Duodenal mucosa (tissue), 2 donors: ENCODE measurements around the gene SDR9C7.
"Not testable (repeated sequence)": the region's sequence is repeated elsewhere in the genome, so short reads cannot be mapped to it uniquely, and the experiment has no call there.

Experiments
- H3K27ac ChIP-seq: one replicate; pipeline ENCODE4 v1.7.0; 2013; ENCODE audit warnings: low read depth, low read length
- H3K27me3 ChIP-seq, 2 donors: one replicate each; pipeline ENCODE4 v1.7.0; 2013; ENCODE audit warnings: low read length in 2 of 2, control low read depth in 1 of 2; ENCODE audit not compliant: insufficient read depth in 2 of 2, control insufficient read depth in 1 of 2
- H3K36me3 ChIP-seq, 2 donors: one replicate each; pipeline ENCODE4 v1.7.0; 2013; ENCODE audit warnings: low read length in 2 of 2, control low read depth in 1 of 2; ENCODE audit not compliant: insufficient read depth in 2 of 2, control insufficient read depth in 1 of 2
- H3K4me1 ChIP-seq, 2 donors: one replicate each; pipeline ENCODE4 v1.7.0; 2013; ENCODE audit warnings: low read length in 2 of 2, control low read depth in 1 of 2; ENCODE audit not compliant: insufficient read depth in 2 of 2, control insufficient read depth in 1 of 2
- H3K4me3 ChIP-seq, 2 donors: one replicate each; pipeline ENCODE4 v1.7.0; 2013; ENCODE audit warnings: low read length in 2 of 2, low read depth in 1 of 2
- H3K9ac ChIP-seq, 2 donors: one replicate each; pipeline ENCODE4 v1.7.0; 2013; ENCODE audit warnings: low read length in 2 of 2, low read depth in 1 of 2
- H3K9me3 ChIP-seq, 2 donors: one replicate each; pipeline ENCODE4 v1.7.0; 2013; ENCODE audit warnings: low read length in 2 of 2, control low read depth in 1 of 2; ENCODE audit not compliant: control insufficient read depth in 1 of 2

Gene SDR9C7

GRCh38 chr12:56965997-56966642 lies 31.9 kb upstream of the SDR9C7 start:
- H3K9me3 ChIP-seq, H3K27ac ChIP-seq, H3K9ac ChIP-seq, H3K36me3 ChIP-seq, H3K27me3 ChIP-seq, H3K4me1 ChIP-seq, H3K4me3 ChIP-seq: not testable (repeated sequence)

GRCh38 chr12:56965124-56965523 lies 30.9 kb upstream of the SDR9C7 start:
- H3K27me3 ChIP-seq, H3K4me1 ChIP-seq, H3K9ac ChIP-seq, H3K4me3 ChIP-seq, H3K27ac ChIP-seq, H3K36me3 ChIP-seq, H3K9me3 ChIP-seq: not testable (repeated sequence)

DNA sequence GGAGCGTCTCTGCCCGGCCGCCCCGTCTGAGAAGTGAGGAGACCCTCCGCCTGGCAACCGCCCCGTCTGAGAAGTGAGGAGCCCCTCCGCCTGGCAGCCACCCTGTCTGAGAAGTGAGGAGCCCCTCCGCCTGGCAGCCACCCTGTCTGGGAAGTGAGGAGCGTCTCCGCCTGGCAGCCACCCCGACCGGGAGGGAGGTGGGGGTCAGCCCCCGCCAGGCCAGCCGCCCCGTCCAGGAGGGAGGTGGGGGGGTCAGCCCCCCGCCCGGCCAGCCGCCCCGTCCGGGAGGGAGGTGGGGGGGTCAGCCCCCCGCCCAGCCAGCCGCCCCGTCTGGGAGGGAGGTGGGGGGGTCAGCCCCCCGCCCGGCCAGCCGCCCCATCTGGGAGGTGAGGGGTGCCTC lies 29.3 kb upstream of the SDR9C7 start:
- not testable (repeated sequence) for H3K4me3 ChIP-seq, H3K9me3 ChIP-seq, H3K27ac ChIP-seq, H3K36me3 ChIP-seq, H3K4me1 ChIP-seq, H3K9ac ChIP-seq, H3K27me3 ChIP-seq

DNA sequence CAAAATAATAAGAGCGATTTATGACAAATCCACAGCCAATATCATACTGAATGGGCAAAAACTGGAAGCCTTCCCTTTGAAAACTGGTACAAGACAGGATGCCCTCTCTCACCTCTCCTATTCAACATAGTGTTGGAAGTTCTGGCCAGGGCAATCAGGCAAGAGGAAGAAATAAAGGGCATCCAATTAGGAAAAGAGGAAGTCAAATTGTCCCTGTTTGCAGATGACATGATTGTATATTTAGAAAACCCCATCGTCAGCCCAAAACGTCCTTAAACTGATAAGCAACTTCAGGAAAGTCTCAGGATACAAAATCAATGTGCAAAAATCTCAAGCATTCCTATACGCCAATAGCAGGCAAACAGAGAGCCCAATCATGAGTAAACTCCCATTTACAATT lies 28.0 kb upstream of the SDR9C7 start:
- not testable (repeated sequence) for H3K27me3 ChIP-seq, H3K9ac ChIP-seq, H3K36me3 ChIP-seq, H3K9me3 ChIP-seq, H3K4me1 ChIP-seq, H3K27ac ChIP-seq, H3K4me3 ChIP-seq

GRCh38 chr12:56958422-56958821 lies 24.2 kb upstream of the SDR9C7 start:
- H3K4me3 ChIP-seq = no peak overlapping the region
- no peaks in the 10 kb centered on the region for H3K27me3 ChIP-seq
- H3K27ac ChIP-seq = no peak overlapping the region
- peaks cover 4 to 5% of the 10 kb centered on the region in 2 donors for H3K4me1 ChIP-seq
- no peak overlapping the region for H3K9ac ChIP-seq
- H3K9me3 ChIP-seq = peaks cover 6 to 8% of the 10 kb centered on the region in 2 donors
- no peaks in the 10 kb centered on the region for H3K36me3 ChIP-seq

DNA sequence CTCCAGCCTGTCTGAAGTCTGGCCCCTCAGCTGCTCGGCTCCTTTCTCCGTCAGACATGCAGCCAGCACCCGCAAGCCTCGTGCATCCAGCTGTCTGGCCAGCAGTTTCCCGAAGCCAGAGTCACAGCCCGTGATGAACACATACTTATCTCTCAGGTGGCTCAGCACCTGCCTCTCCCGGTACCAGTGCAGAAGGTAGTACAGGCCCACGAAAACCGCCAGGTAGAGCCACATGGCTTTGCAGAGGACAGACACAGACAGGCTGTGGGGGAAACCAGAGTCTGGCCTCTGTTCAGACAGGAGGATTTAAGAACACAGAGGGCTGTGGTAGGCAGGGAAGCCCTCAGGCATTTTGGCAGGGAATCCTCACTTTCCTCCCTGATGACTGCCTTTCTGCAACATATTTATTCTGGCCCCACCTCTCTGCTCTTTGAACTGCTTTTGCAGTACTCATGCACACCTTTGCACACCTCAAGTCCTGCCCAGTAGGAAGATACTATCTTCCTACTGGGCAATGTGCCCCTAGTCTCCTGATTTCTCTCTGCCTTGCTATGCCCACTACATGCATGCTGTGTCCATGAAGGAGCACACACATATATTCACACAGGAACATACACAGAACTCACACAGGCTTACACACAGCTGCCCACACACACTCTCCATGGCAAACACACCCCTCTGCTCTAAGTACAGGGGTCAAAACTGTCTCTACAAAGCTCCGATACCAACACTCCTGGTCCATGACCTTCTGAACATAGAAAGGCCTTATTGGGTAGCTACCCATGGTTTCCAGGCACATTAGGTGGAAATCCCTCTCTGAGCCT lies 23.2 kb upstream of the SDR9C7 start, which contains the start of gene RDH16:
Gene RDH16, minus strand, starts transcription at position 380 of the 824 bp plus-strand sequence. Its CDS starts 146 bp downstream, at position 234.
- H3K4me3 ChIP-seq = no peak within 1 kb of the TSS
- no peak within 1 kb of the TSS for H3K9ac ChIP-seq
- H3K27ac ChIP-seq = no peak within 1 kb of the TSS
- peaks cover 4 to 5% of the 10 kb centered on the region in 2 donors for H3K4me1 ChIP-seq
- no peaks in the 10 kb centered on the region for H3K36me3 ChIP-seq
- H3K9me3 ChIP-seq = peaks cover 6 to 8% of the 10 kb centered on the region in 2 donors
- H3K27me3 ChIP-seq = no peaks in the 10 kb centered on the region

- no peak overlapping the region for H3K27ac ChIP-seq
- H3K4me3 ChIP-seq = no peak overlapping the region
- no peaks in the 10 kb centered on the region for H3K27me3 ChIP-seq
Observed at GRCh38 chr12:56955631-56956256, 21.5 kb upstream of the SDR9C7 start.

DNA sequence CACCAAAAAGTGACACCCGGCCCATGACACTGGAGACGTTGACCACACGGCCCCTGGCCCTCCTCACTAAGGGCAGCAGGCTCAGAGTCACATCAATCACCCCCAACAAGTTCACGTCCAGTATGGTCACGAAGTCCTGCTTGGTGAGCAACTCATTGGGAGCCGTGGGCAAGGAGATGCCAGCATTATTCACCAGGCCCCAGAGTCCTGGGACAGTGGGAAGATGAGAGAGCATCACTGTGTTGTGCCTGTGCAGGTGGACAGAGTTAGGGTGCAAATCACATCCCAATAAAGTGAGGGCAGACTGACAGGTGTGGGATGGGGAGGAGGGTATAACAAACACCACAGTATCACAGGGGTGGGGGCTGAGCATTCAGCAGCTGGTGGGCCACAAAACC lies 20.7 kb upstream of the SDR9C7 start:
- Histone ChIP-seq H3K4me1 (peaks cover 4 to 5% of the 10 kb centered on the region in 2 donors), H3K27ac (no peak overlapping the region), H3K9ac (no peak overlapping the region), H3K36me3 (no peaks in the 10 kb centered on the region), H3K27me3 (no peaks in the 10 kb centered on the region), H3K4me3 (no peak overlapping the region), H3K9me3 (peaks cover 6 to 8% of the 10 kb centered on the region in 2 donors)

More at GRCh38 chr12:56955631-56956256, 21.5 kb upstream of the SDR9C7 start:
- peaks cover 6 to 8% of the 10 kb centered on the region in 2 donors for H3K9me3 ChIP-seq
- H3K4me1 ChIP-seq = peaks cover 4 to 5% of the 10 kb centered on the region in 2 donors
- no peaks in the 10 kb centered on the region for H3K36me3 ChIP-seq
- H3K9ac ChIP-seq = no peak overlapping the region

DNA sequence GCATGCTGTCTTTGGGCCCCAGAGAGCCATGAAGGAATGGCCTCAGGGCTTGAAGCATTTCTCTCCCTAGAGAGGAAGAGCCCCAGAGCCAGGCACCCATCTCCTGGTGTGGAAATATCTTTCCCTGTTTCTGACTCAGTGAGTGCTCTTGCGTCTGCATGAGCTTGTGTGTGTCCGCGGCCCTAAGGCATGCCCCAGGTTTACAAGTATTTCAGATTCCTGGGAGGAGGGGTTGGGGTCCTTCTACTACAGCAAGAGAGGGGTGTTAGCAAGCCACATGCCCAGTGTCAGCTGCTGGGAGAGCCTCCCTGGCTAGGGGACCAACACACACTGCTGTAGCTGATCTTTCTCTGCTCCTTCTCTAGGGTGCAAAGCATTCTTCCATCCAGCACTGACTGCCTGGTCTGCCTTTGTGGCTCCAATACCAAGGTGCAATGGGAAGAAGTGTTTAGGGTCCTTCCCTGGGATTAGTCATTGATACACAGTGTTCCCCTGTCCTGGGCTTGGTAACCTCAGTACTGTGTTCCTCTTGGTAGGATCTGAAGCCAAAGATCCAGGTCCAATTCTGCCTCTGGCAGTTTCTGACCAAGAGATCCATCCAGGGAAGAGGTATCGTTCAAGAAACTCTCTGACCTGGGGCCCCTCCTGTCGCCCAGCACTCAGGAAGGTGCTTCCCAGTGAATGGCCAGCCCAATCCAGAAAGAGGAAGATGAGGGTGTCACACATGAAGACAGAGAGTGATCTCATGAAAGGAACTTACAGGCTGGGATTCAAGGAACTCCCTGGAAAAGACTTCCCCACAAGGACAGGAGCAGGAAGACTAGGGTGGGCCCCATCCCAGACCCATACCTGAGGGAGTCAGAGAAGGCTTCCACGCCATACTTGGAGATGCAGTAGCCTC lies 20.1 kb upstream of the SDR9C7 start:
- Histone ChIP-seq H3K27ac (no peak overlapping the region), H3K4me1 (peaks cover 4 to 5% of the 10 kb centered on the region in 2 donors), H3K27me3 (no peaks in the 10 kb centered on the region), H3K36me3 (no peaks in the 10 kb centered on the region), H3K9me3 (peaks cover 6 to 8% of the 10 kb centered on the region in 2 donors), H3K9ac (no peak overlapping the region), H3K4me3 (no peak overlapping the region)
